Left cardiac atrium (tissue), 4 donors: ENCODE measurements around the gene C2CD5. TPM values are rescaled to one million over a fixed set of nuclear protein-coding genes. Genes with fewer than 3 reads are reported as not detected.

Experiments
- ATAC-seq, 2 donors: fragments of 200-7000 bp; cut with Tn5 transposase; one replicate each; pipeline ENCODE4 v1.9.1; 2020; ENCODE audit warnings: mild to moderate bottlenecking in 2 of 2, moderate library complexity in 2 of 2
- DNase-seq: peaks from one replicate; pipeline ENCODE4 v3.0.0-alpha.2; 2020
- intact Hi-C, 2 donors: fragments of 100-400 bp; cut with DNase I; formaldehyde crosslinking; loops; one replicate each; pipeline versions ENCODE4 v1.14.1 to v1.15.1; 2022 to 2023
- total RNA-seq, 2 donors: library from RNA; stranded (reverse); fragmentation: NEBNext Ultra II Directional; extraction: Animal tissue kit (Norgen Biotek cat#: 25700); gene quantifications; one replicate each; pipeline ENCODE4 v1.2.1, GENCODE V29; 2021
- donor health status: DM: no; HTN: yes; CAD: no.
- donor health status: DM: no; HTN: yes; CAD: no; lungs with severe emphysema.
- donor health status: DM: yes; HTN: yes; CAD: no.
- donor health status: Dilated cardiomyopathy.

The C2CD5 gene
- total RNA-seq, 2 donors from 2014 or later = 18.4 to 22.8 TPM

DNA sequence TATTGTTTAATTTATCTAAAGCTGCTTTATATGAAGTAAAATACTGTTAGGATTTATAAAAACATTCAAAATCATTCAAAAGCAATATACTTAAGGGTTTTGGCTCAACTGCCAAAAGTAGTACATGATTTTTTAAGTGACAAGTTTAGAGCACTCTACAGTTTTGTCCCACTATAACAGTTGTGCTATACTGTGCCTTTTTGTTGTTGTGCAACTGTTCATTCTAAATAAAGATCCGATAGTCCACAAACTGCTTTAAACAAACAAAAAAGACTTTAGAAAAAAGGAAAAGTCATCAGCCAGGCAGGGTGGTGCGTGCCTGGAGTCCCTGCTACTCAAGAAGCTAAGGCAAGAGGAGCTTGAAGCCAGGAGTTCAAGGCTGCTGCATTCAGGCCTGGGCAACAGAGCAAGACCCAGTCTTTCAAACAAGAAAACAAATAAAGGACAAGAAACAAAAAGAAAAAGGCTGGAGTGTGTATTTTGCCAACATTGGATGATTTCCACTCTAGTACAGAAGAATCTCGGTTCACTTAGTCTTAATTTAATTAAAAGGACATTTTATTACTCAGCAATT, 7.3 kb downstream of the C2CD5 start:
- ATAC-seq (no peak), DNase-seq (no peak)
- intact Hi-C loops = no loop called here

DNA sequence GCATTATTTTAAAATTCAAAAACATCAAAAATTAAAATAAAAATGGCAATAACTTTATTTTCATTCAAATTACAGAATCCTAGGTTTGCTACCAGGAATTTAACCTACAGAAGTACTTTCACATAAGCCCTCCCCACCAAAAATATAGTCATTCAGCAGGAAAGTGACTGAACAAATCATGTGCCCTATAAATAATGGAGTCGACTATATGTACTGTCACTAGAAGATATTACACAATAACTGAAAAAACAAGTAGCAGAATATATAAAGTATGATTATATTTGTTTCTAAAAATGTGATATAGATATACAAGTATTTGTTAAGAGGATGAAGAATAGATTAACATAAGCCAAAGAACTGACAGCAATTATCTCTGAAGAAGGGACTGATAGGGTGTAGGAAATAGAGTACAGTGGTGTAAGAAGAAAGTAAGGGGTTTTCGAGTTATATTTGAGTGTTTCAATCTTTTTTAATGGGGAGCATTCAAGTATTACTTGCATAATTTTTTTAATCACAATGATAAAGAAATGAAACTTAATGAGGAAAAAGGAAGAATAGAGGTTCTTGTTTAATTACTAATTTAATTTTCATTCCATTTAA, 7.9 kb downstream of the C2CD5 start:
- no peak for DNase-seq
- intact Hi-C loops = no loop called here
- ATAC-seq = no peak

DNA sequence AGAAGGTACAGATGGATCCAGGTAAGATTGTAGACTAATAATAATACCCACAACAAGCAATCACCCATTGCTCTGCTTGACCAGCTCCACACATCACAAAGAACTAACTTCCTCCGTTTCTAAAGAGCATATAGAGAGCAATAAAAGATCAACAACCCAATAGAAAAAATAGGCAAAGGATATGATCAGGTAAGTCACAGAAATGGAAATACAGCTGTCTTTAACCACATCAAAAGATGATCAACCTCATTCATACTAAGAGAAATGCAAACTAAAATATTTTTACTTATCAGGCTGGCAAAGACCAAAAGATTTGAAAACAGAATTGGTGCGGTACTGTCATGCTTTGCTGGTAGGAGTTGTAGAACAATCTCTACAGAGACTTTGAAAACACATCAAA, 8.9 kb downstream of the C2CD5 start:
- no peak for DNase-seq
- intact Hi-C loops = no loop called here
- no peak for ATAC-seq

DNA sequence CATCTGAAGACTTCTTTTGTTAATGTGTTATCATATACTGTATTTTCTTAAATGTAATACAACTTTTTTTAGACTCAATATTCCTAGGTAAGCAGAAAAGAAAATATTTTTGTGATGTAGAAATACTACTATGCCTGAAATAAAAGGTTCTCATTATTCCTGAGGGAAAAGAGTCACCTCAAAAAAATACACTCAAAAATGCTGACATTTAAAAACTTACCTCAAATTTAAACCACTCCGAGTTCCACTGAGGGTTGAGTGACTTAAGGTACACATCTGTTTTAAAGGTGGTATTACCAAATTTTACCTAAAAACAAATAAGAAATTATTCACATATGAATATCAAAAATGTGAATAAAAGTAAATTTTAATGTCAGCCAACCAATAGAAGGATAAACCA, 9.3 kb downstream of the C2CD5 start:
- intact Hi-C loops = no loop called here
- DNase-seq = no peak
- ATAC-seq = no peak

DNA sequence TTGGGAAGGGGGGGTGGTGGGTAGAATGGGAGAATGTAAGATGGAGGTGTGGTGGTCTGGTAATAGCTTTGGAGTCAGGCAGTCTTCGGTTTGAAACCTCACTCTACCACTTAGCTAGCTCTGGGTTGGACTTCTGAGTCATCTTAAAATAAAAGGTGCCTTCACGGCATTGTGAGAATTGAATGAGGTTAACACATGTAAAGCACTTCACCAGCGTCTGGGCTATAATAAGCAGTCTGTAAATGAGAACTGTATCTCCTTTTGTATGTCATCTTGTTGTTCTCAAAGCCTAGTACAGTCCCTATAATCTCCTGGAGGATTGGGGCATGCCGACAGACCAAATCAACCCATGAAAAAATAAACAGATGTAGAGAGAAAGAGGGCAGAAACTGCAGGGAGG, 11.2 kb downstream of the C2CD5 start:
- intact Hi-C loops = no loop called here
- ATAC-seq (no peak), DNase-seq (no peak)

DNA sequence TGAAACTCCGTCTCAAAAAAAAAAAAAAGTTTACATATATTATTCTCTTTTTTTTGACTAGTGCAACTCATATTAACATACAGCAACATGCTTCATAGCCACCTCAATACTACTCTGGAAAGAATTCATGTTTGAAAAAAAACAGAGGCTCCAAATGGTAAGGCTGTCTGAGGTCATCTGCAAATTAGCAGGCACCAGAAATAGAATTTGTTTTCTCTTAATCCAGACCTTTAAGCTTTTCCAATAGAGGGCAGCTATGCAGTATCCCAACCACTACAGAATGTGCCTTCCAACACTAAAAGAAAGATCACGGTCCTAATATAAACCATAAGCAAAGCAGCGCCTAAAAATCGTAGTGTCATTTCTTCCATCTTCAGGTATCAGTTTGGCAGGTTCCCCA, 12.0 kb downstream of the C2CD5 start:
- intact Hi-C loops = no loop called here
- ATAC-seq (peak in 1 of 2 donors; percentile 30), DNase-seq (no peak)

DNA sequence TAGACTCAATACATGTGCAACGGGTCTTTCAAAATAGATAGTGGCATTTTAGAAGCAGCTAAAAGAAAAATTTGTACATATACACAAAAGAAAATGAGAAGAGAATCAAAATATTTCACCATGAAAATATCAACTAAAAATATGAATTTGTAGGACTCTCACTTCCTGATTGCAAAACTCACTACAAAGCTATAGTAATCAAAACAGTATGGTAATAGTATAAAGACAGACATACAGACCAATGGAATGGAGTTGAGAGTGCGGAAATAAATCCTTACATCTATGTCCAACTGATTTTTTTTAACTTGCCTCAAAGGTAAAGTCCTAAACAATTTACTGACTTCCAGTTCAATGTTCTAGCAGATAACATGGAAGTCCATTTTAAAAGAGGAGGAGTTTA, 13.1 kb downstream of the C2CD5 start:
- DNase-seq = no peak
- ATAC-seq = no peak
- intact Hi-C loops = no loop called here

DNA sequence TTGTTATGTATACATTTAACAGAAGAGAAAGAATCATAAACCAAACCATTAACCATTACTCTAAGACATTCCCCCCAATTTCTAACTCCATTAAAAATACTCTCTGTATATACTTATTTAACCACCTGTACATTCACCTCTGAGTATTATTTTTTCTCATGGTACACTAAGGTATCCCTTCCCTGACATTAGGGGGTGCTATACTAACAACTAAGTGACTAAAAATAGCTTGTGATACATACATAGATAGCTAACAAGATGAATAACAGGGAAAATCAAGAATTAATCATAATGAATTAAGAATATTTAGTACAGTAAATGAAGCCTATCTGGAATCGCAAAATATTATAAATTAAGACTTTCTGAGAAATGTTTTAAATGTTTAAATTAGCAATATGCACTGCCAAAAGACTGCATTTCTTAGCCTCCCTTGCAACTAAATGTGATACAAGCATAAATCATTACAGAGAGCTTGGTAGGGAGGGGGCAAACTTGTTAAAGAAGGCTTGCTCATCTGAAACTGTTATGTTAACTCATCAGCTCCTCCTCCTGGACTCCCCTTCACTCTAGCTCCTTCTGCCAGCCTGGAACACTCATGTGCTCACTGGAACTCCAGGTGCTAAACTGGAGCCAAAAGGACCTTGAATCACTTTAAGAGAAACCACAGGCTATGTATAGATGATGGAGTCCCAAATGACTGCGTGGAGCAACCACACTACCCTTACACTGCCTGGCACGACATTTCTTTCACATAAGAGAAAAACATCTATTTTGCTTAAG, 14.9 kb downstream of the C2CD5 start:
- DNase-seq (no peak), ATAC-seq (peak in 1 of 2 donors; percentile 59)
- intact Hi-C loops = loop anchor here in 1 of 2 donors (10.0 kb wide), 1 partner anchor 105 kb away; no protein-coding TSS in a partner anchor

DNA sequence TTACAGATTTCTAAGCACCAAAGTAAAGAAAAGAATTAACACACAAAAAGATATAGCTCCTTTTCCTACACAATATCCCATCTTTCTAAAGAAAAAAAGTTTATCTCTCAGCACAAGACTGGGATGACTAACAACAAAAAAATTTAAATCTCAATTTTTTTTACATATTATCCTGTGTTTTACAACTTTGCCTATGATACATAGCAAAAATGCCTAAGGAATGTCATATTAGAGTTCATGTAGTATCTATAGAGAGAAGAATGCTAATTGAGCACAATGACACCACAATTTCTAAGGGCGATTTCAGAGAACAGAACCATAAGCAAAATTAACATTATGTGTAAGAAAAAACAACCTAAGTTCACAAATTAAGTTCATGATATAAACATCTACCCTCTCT, 16.3 kb downstream of the C2CD5 start:
- ATAC-seq = no peak
- intact Hi-C loops = loop anchor here in 1 of 2 donors (10.0 kb wide), 1 partner anchor 107 kb away; no protein-coding TSS in a partner anchor
- no peak for DNase-seq

DNA sequence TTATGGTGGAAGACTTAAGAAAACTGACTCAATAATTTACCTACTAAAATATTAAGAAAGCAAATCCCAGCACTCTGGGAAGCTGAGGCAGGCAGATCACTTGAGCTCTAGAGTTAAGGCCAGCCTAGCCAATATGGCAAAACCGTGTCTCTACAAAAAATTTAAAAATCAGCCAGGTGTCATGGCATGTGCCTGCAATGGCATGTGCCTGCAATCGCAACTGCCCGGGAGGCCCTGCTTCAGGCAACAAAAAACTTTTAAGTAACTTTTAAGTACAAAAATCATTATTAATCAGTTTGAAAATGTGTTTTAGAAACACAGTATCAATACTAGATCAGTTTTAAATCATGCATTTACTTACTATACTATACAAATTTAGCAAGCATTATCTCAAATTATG, 17.5 kb downstream of the C2CD5 start:
- no peak for DNase-seq
- intact Hi-C loops = loop anchor here in 1 of 2 donors (10.0 kb wide), 1 partner anchor 108 kb away; no protein-coding TSS in a partner anchor
- ATAC-seq = no peak

DNA sequence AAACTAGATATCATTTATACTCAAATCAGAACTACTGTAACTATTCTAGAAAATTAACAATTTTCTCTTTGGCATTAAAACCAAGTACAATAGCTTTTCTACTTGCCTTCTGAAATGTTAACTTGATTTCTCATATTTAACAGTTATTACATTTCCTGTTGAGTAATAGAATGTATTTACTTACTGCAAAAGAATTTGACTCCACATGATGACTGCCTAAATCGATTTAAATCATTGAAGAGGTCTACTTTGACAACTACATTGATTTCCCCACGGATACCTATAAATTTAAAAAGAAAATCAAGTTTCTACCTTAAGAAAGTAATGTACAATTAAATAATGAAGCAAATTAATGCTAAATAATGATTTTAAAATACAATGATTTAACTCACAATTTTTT, 18.9 kb downstream of the C2CD5 start:
- no peak for DNase-seq
- ATAC-seq = no peak
- intact Hi-C loops = loop anchor here in 1 of 2 donors (10.0 kb wide), 1 partner anchor 109 kb away; no protein-coding TSS in a partner anchor

DNA sequence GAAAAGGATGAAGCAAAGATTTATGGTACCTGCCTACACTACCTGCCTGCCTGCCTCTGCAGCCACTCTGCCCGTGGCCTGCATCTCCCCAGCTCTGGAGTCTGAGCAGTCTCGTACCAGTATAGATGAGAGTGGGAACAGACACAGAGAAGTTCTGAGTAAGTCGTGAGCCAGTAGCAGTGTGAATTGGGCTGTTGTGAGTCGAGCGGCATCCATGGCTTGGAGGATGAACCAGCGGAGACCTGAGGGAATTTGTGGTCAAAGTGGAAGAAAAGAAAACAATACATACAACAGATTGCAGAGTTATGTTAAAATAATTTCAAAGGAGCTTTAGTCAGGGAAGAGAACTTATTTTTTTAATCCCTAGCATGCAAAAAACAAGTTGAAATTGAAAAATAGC, 25.3 kb downstream of the C2CD5 start:
- DNase-seq (no peak), ATAC-seq (no peak)
- intact Hi-C loops = no loop called here

DNA sequence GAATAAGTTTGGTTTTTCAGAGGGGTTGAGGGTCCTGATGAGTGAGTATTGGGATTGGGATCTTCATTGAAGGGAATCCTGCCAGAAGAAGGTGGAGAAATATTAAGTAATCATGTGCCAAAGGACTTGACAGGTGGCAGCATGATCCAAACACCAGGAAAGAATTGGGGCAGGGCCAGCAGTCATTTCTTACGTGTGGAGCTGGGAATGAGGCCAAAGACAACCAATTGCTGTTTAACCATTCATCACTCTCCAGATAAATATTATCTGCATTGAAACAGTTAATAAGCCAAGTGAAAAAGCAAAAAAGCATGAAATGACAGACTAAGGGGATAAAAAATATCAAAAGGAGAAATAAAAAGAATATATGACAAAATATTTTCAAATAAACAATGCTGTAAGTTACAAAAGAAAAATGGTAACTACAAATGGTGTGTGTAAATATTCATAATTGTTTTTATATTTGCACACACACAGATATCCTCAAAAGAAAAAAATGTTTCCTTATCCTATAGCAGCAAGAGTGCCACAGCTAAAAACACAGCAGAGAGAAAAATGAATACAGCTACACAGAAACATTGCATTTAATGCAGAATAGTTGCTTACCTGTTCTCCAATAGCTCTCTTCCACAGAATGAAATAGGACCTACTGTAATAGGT, 26.2 kb downstream of the C2CD5 start:
- intact Hi-C loops = no loop called here
- ATAC-seq (peak; percentile 30 to 52), DNase-seq (peak; percentile 55)

DNA sequence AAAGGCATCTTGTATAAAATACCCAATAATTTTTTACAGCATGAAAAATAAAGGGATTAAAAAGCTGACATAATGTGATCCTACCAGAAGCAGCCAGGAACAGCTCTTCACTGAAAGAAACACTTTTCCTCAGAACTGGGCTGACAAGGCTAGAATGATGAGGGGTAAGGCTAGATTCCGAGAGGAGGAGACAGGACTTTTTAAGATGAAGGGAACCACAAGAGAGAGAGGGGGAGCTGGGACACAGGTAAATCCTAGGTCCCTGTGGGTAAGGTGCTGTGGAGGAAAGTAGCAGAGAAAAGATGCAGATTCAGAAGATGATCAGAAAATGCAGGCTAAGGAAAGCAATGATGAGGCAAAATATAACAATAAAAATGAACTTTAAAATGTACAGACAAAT, 29.5 kb downstream of the C2CD5 start:
- no peak for ATAC-seq
- DNase-seq = no peak
- intact Hi-C loops = no loop called here

DNA sequence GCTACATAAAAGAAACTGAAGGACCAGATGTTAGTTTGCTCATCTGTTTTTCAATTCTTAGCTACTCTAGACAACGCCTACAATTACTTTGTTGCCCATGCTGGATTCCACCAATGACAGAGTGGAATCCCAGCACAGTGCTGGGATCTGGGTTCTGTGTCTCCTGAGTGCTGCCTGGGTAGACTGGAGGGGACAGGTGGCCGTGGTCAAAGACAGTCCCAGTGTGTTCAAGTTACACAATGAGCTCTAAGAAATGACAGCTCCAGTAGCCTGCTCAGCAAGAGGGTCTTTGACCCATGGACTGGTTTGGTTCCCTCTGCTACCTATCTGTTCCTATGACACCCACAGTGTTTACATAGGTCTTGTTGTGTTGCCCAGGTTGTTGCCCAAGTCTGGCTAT, 38.5 kb downstream of the C2CD5 start:
- intact Hi-C loops = no loop called here
- DNase-seq = no peak
- ATAC-seq = no peak

DNA sequence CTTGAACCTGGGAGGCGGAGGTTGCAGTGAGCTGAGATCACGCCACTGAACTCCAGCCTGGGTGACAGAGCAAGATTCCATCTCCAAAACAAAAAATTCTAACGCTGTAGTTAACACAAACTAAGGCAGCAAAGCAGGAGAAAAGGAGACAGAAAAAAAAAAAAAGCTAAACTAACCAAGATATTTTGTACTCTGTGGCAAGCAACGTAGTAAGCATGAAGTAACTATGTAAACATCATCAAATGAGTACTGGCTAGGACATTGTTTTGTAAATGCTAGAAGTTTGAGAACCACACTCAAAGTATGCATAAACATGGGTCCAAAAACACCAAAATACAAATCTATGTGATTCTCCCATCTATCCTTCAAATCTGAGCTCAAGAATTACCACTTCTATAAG, 44.2 kb downstream of the C2CD5 start:
- ATAC-seq (no peak), DNase-seq (no peak)
- intact Hi-C loops = no loop called here

DNA sequence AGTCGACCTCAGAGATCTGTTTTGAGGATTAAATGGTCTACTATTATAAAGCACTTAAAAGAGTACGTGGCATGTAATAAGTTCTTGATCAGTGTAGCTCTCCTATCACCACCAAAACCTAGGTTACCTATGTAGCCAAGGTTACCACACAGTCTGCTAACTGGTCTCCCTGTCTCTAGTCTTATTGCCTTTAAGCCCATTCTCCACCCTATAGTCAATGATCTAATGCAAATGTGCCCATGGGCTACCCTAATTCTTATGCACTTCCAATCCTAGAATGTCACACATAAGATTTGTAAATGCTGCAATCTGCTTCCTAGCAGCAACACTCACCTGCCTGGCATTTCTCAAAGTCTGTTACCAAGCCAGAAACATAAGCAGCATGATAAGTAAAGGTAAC, 44.9 kb downstream of the C2CD5 start:
- ATAC-seq (no peak), DNase-seq (no peak)
- intact Hi-C loops = no loop called here

DNA sequence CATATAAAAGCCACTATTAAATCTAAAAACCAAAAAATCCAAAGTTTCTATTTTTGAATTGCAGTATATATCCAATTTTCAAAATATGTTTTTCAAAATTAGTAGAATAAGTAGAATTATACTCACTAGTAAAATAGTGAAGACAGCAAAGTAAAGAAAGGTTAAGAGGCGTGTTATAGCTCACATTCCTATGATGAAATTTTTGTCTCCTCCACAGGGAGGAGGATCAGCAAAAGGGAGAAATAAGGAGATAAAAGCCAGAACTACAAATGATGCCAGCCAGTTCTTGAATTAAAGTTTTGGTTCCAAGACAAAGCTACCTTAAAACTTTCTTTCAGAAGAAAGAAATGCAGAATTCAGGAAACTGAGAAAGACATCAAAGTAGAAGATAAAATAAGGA, 50.0 kb downstream of the C2CD5 start:
- DNase-seq = no peak
- intact Hi-C loops = no loop called here
- peak in 1 of 2 donors; percentile 68 for ATAC-seq

DNA sequence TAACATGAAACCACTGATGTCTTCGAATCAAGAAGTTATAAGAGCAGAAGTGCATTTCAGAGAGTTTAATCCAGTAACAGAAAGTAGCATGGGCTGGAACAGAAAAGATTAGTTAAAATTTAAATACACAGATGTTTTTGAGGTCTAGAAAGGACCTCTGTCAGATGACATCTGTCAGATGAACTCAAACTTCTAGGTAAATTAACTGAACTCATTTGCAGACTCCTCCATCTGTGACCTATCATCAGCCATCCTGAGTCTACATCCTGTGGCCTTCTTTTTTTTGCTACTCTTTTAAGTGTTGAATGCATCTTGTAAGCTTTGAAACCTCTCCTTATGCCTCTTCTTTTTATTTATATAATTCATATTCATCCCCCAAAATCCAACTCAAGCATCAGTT, 53.3 kb downstream of the C2CD5 start:
- ATAC-seq = no peak
- intact Hi-C loops = no loop called here

DNA sequence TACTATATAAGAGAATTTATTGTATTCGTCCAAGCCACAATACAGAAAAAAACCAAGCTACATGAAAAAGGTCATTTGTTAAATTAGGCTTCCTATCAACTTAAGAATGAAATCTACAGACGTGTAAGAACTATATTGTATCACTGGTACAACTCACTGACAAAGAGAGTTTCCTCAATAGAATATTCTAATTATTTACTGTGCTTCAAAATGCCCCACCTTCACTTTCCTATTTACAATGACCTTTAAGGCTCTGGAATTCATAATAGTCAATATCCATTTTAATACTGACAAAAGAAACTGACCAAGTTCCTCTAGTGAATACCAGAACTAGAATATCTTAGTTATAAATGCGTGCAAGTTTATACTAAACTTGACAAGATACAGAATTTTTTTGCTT, 55.9 kb downstream of the C2CD5 start:
- DNase-seq (no peak), ATAC-seq (no peak)

More for the DNA sequence above, 53.3 kb downstream of the C2CD5 start:
- DNase-seq = no peak

More for the DNA sequence above, 55.9 kb downstream of the C2CD5 start:
- intact Hi-C loops = no loop called here
